Smooth muscle cell (in vitro differentiated cells): ENCODE measurements around the gene FCAMR. TPM values are rescaled to one million over a fixed set of nuclear protein-coding genes. Genes with fewer than 3 reads are reported as not detected.

Experiments used
- DNase-seq: peaks from one replicate; lab custom pipeline; 2025; ENCODE audit not compliant: unreplicated experiment; lab: John Stamatoyannopoulos, UW
- H2AFZ ChIP-seq: fragments of 200-600 bp; sonication (generic); 2 replicates; pipeline ENCODE4 v1.6.0; 2016; ENCODE audit warnings: antibody characterized with exemption, low read depth, mild to moderate bottlenecking
- H3F3A ChIP-seq: fragments of 200-600 bp; sonication (generic); 2 replicates; pipeline ENCODE4 v1.6.0; 2017; ENCODE audit warnings: antibody characterized with exemption, low read depth
- H3K27ac ChIP-seq: fragments of 200-600 bp; sonication (generic); 2 replicates; pipeline ENCODE4 v1.5.1; 2016; ENCODE audit warnings: low read depth, mild to moderate bottlenecking
- H3K27me3 ChIP-seq: fragments of 200-600 bp; sonication (generic); 2 replicates; pipeline ENCODE4 v1.6.1; 2016; ENCODE audit warnings: low read depth, mild to moderate bottlenecking
- H3K36me3 ChIP-seq: fragments of 200-600 bp; sonication (generic); 2 replicates; pipeline ENCODE4 v1.5.1; 2016; ENCODE audit warnings: low read depth
- H3K4me1 ChIP-seq: fragments of 200-600 bp; sonication (generic); 2 replicates; pipeline ENCODE4 v1.5.1; 2016; ENCODE audit warnings: low read depth
- H3K4me2 ChIP-seq: fragments of 200-600 bp; sonication (generic); 2 replicates; pipeline ENCODE4 v1.6.0; 2016; ENCODE audit warnings: mild to moderate bottlenecking
- H3K4me3 ChIP-seq: fragments of 200-600 bp; sonication (generic); 2 replicates; pipeline ENCODE4 v1.5.1; 2016; ENCODE audit warnings: mild to moderate bottlenecking
- H3K79me2 ChIP-seq: fragments of 200-600 bp; sonication (generic); 2 replicates; pipeline ENCODE4 v1.6.0; 2016; ENCODE audit warnings: low read depth, mild to moderate bottlenecking
- H3K9ac ChIP-seq: fragments of 200-600 bp; sonication (generic); 2 replicates; pipeline ENCODE4 v1.6.0; 2016; ENCODE audit warnings: low read depth
- H3K9me3 ChIP-seq: fragments of 200-600 bp; sonication (generic); replicated peaks from 2 replicates; pipeline ENCODE4 v1.5.1; 2016; ENCODE audit warnings: low read depth
- H4K20me1 ChIP-seq: fragments of 200-600 bp; sonication (generic); 2 replicates; pipeline ENCODE4 v1.6.0; 2016; ENCODE audit warnings: low read depth
- WGBS: methylation state at CpG from one replicate; pipeline ENCODE4 v1.1.7; 2016; ENCODE audit warnings: low lambda C conversion rate; 5-methylcytosine and 5-hydroxymethylcytosine counted together
- polyA plus RNA-seq: library from polyadenylated mRNA; unstranded; fragments of >200 nt; fragmentation: Nextera tagmentation; extraction: Ambion mirVana; gene quantifications from 2 replicates; pipeline ENCODE4 v1.2.1, GENCODE V29; 2016
- total RNA-seq: library from RNA; depleted of rRNA; stranded (reverse); fragments of >200 nt; gene quantifications from 2 replicates; pipeline ENCODE4 v1.2.3, GENCODE V29; 2014
- TF ChIP-seq, protein P1 (sequence below): fragments of 200-600 bp; sonication (generic); IDR thresholded peaks from 2 replicates; pipeline ENCODE4 v1.5.1; 2017; ENCODE audit warnings: borderline replicate concordance, mild to moderate bottlenecking, antibody characterized with exemption; ENCODE audit not compliant: insufficient read depth, poor library complexity, severe bottlenecking

The FCAMR gene
- total and polyA plus RNA-seq, 2 experiments from 2014 or later = not detected

DNA sequence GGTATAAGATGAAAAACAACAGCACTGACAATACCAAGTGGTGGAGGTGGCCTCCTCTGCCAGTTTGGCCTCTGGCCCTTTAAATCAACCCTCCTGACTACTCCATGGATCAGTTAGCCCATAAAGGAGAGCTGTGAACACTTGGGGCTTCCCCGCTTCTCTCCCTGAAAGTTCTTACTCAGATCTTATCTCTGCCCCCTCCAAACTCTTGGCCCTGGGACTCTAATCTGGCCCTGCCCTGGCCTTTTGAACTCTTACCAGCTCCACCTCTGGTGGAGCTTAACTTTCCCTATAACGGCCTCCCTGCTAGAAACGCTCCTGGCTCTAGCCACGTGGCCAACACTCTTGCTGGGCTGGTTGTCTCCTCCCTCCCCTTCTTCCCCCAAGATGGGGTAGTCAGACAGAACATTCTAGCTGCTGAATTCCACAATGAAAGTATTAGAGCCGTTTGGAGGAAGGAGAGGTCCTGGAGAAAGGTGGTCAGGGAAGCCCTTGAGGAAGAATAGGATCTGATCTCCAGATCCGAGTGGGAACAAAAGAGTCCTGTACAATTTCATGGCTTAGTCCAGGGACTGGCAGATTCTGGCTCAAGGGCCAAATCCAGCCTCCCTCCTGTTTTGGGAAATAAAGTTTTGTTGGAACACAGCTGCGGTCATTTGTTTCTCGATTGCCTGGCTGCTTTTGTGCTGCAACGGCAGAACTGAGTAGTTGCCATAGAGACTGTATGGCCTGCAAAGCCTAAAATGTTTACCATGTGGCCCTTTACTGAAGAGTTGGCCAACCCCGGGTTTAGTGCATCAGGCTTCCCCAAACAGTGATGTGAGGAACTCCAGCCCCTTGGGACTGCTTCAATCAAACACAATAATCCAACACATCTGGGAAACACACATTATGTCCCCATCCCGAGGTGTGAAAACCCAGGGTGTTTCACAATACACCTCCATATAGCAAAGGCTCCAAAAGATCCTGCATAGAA, 14.5 kb downstream of the FCAMR start:
- no peaks in the 10 kb centered on the region for H3F3A ChIP-seq
- no peaks in the 10 kb centered on the region for H3K9me3 ChIP-seq
- no peak for DNase-seq
- peak overlapping the region; percentile 94 for H2AFZ ChIP-seq
- H3K36me3 ChIP-seq = no peaks in the 10 kb centered on the region
- H3K9ac ChIP-seq = no peak overlapping the region
- H3K79me2 ChIP-seq = no peaks in the 10 kb centered on the region
- H3K27me3 ChIP-seq = no peaks in the 10 kb centered on the region
- H3K4me3 ChIP-seq = no peak overlapping the region
- H3K27ac ChIP-seq = no peak overlapping the region
- TF ChIP-seq, protein P1, sequence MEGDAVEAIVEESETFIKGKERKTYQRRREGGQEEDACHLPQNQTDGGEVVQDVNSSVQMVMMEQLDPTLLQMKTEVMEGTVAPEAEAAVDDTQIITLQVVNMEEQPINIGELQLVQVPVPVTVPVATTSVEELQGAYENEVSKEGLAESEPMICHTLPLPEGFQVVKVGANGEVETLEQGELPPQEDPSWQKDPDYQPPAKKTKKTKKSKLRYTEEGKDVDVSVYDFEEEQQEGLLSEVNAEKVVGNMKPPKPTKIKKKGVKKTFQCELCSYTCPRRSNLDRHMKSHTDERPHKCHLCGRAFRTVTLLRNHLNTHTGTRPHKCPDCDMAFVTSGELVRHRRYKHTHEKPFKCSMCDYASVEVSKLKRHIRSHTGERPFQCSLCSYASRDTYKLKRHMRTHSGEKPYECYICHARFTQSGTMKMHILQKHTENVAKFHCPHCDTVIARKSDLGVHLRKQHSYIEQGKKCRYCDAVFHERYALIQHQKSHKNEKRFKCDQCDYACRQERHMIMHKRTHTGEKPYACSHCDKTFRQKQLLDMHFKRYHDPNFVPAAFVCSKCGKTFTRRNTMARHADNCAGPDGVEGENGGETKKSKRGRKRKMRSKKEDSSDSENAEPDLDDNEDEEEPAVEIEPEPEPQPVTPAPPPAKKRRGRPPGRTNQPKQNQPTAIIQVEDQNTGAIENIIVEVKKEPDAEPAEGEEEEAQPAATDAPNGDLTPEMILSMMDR = no peak
- no peaks in the 10 kb centered on the region for H4K20me1 ChIP-seq
- WGBS = 50% methylated on average over 11 of the region's 11 CpGs
- H3K4me1 ChIP-seq = peaks cover 4% of the 10 kb centered on the region
- H3K4me2 ChIP-seq = peak overlapping the region; percentile 38

DNA sequence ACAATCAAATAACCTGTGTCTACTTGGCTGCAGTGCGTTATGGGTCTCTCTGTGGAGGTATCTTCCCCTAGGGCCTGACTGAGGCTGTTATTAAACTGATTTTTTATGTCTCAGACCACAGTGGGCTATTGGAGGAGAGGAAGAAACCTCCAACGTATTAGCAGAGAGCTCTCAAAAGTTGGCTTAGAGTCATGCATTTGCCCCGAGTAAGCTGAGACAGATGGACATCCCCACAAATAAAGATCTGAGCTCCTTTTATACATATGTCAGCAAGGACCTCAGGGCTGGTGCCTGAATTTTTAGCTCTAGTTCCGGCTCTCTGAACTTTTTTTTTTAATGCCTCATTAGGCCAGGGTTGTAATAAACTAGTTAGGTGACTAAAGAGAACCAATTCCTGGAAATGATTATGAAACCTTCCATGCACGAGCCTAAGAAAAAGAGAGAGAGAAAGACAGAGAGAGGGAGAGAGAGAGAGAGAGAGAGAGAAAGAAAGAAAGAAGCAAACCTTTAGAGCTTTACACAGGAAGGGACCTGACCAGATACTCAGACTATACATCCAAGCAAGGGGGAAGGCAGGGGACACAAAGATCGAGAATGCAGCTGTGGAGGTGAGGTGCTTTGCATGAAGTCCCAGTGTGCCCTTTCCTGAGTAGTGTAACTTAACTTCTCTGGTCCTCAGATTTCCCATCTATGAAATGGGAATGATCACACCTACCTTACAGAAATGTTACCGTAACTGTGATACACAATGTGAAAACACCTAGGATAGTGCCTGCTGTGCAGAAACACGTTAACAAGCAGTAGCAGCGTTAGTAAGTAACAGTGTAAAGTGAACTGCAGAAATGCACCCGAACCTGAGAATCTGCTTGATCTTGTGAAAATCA, 15.6 kb downstream of the FCAMR start:
- Histone ChIP-seq H2AFZ (peak overlapping the region; percentile 94), H3F3A (no peaks in the 10 kb centered on the region), H3K9me3 (no peaks in the 10 kb centered on the region), H3K4me3 (no peak overlapping the region), H3K4me1 (peaks cover 4% of the 10 kb centered on the region), H3K79me2 (no peaks in the 10 kb centered on the region), H3K27ac (no peak overlapping the region), H3K4me2 (no peak overlapping the region), H3K27me3 (peaks cover 3% of the 10 kb centered on the region), H3K36me3 (no peaks in the 10 kb centered on the region), H3K9ac (no peak overlapping the region), H4K20me1 (no peaks in the 10 kb centered on the region)
- WGBS = 89% methylated on average over 10 of the region's 10 CpGs
- TF ChIP-seq, protein P1 = no peak
- DNase-seq = no peak

DNA sequence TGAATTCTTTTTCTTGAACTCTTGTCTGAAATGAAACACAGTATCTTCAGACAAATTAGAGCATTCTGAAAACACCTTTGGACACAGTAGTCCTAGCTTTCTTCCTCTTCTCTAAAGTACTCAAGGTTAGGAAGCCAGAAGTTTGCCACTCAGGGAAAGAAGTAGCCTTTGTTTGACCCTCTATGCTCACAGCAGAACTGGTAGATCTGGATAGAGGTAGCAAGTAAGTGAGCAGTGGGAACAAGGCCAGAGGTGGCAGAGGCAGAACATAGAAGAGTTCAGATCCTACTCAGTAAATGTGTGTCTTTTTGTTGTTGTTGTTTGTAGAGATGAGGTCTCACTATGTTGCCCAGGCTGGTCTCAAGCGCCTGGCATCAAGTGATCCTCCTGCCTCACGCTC, 16.6 kb downstream of the FCAMR start:
- 98% methylated on average over 2 of the region's 2 CpGs for WGBS
- H2AFZ ChIP-seq = no peak overlapping the region
- no peaks in the 10 kb centered on the region for H3K36me3 ChIP-seq
- no peaks in the 10 kb centered on the region for H3K79me2 ChIP-seq
- peaks cover 14% of the 10 kb centered on the region for H3K27me3 ChIP-seq
- H3K4me2 ChIP-seq = no peak overlapping the region
- DNase-seq = no peak
- TF ChIP-seq, protein P1 = no peak
- no peaks in the 10 kb centered on the region for H4K20me1 ChIP-seq
- no peaks in the 10 kb centered on the region for H3K9me3 ChIP-seq
- H3K9ac ChIP-seq = no peak overlapping the region
- H3K4me1 ChIP-seq = peaks cover 4% of the 10 kb centered on the region
- H3F3A ChIP-seq = no peaks in the 10 kb centered on the region
- no peak overlapping the region for H3K27ac ChIP-seq
- H3K4me3 ChIP-seq = no peak overlapping the region
